HG03442 (cell line): ENCODE data around the gene CYB561.

Source experiments
- ATAC-seq: cut with Tn5 transposase; IDR thresholded peaks from one replicate; pipeline ENCODE4 v1.9.1; 2021; ENCODE audit warnings: mild to moderate bottlenecking, moderate library complexity; ENCODE audit not compliant: unreplicated experiment

CYB561 gene

GRCh38 chr17:63452046-63452961, 6.2 kb upstream of the CYB561 start:
- ATAC-seq, result no peak

- no peak for ATAC-seq
Measured at GRCh38 chr17:63451150-63451549, 5.0 kb upstream of the CYB561 start.

GRCh38 chr17:63450551-63450950, 4.4 kb upstream of the CYB561 start:
- no peak for ATAC-seq

- ATAC-seq, result no peak
Measured at GRCh38 chr17:63448655-63449054, 2.5 kb upstream of the CYB561 start.

- no peak for ATAC-seq
Measured at GRCh38 chr17:63447471-63448009, 1.4 kb upstream of the CYB561 start.

GRCh38 chr17:63446753-63447470, 806 bp upstream of the CYB561 start:
- peak; percentile 22 for ATAC-seq

- peak; percentile 27 for ATAC-seq
Measured at GRCh38 chr17:63445571-63445953, 544 bp downstream of the CYB561 start.

- no peak for ATAC-seq
Measured at GRCh38 chr17:63445065-63445464, 1.0 kb downstream of the CYB561 start.

- no peak for ATAC-seq
Measured at GRCh38 chr17:63444457-63444856, 1.6 kb downstream of the CYB561 start.

GRCh38 chr17:63443053-63443452, 3.1 kb downstream of the CYB561 start:
- no peak for ATAC-seq

- no peak for ATAC-seq
Measured at GRCh38 chr17:63442549-63443035, 3.5 kb downstream of the CYB561 start.

GRCh38 chr17:63442074-63442473, 4.0 kb downstream of the CYB561 start:
- ATAC-seq, result no peak

- no peak for ATAC-seq
Measured at GRCh38 chr17:63441654-63442053, 4.5 kb downstream of the CYB561 start.

GRCh38 chr17:63440770-63441335, 5.3 kb downstream of the CYB561 start:
- no peak for ATAC-seq

GRCh38 chr17:63440127-63440769, 5.9 kb downstream of the CYB561 start:
- ATAC-seq, result no peak

GRCh38 chr17:63439687-63440086, 6.4 kb downstream of the CYB561 start:
- ATAC-seq, result no peak

GRCh38 chr17:63438092-63439051, 7.7 kb downstream of the CYB561 start:
- ATAC-seq, result no peak

- ATAC-seq, result no peak
Measured at GRCh38 chr17:63437287-63438091, 8.6 kb downstream of the CYB561 start.
